ENCODE data around the gene STK10.

Gene STK10

DNA sequence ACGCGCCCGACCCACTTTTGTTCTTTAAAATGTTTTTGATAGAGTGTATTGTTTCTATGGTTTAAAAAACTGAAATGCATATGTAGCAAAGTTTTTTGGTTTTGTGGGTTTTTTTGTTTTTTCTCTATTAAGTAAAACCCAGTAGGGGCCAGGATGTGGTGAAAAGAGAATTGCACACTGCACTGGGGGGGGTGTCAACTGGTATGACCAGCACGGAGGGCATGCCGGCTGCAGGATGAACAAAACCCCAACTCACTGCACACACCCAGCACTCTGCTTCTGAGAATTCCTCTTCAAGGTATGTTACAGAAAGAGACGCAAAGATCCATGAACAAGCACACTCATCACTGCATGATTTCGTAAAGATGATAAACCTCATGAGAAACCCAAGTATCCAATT is 75.0 kb downstream of the STK10 start:
- no peak for DNase-seq (ENCODE audit: low spot score)
- TF ChIP-seq, protein P1, sequence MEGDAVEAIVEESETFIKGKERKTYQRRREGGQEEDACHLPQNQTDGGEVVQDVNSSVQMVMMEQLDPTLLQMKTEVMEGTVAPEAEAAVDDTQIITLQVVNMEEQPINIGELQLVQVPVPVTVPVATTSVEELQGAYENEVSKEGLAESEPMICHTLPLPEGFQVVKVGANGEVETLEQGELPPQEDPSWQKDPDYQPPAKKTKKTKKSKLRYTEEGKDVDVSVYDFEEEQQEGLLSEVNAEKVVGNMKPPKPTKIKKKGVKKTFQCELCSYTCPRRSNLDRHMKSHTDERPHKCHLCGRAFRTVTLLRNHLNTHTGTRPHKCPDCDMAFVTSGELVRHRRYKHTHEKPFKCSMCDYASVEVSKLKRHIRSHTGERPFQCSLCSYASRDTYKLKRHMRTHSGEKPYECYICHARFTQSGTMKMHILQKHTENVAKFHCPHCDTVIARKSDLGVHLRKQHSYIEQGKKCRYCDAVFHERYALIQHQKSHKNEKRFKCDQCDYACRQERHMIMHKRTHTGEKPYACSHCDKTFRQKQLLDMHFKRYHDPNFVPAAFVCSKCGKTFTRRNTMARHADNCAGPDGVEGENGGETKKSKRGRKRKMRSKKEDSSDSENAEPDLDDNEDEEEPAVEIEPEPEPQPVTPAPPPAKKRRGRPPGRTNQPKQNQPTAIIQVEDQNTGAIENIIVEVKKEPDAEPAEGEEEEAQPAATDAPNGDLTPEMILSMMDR (IDR thresholded peaks at IDR 0.05; ENCODE audit: extremely low read depth, missing control alignments) = no peak

GRCh38 chr5:172111852-172112225 is 76.2 kb downstream of the STK10 start:
- no peak for DNase-seq (ENCODE audit: low spot score)
- TF ChIP-seq, protein P1 (IDR thresholded peaks at IDR 0.05; ENCODE audit: extremely low read depth, missing control alignments) = no peak

DNA sequence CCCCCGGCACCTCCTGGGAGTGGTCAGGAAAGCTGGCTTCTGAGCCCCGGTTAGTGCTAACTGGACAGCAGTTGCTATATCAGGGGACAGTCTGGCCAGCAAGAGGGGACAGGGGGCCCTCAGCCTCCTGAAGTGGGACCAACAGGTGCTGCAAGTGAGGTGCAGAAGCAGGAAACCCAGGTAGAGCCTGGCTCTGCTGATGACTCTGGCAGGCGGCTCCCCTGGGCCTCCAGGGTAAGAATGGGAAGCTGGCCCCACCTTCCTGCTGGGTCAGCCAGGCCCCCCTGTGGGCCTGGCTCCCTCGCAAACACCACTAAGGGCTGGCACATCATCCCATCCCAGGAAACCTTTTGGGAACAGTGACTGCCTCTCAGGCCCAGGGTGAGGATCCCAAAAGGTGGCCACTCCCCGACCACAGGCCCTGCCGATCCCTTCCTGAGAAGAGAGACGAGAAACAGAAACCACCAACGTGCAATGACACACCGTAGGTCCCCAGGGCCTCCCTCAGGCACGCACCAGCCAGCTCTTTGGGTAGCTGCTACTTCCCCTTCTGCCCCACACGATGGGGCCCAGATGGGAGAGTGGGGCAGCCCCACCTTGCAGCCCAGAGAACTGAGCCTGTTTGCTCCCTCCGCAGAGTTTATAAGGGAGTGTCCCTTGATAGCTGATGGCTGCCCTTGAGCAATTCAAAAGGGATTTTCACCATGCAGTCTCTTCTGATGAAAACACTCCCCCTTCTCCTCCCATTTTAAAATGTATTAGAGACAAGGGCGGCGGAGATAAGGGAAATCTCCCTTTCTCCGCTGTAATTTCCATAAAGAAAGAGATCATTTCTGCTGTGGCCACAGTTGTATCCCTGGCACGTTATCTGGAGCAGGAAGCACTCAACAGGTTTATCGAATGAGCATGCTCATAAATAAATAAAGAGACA is 76.8 kb downstream of the STK10 start:
- TF ChIP-seq, protein P1 (IDR thresholded peaks at IDR 0.05; ENCODE audit: extremely low read depth, missing control alignments) = no peak
- peak; percentile 83 for DNase-seq (ENCODE audit: low spot score)

DNA sequence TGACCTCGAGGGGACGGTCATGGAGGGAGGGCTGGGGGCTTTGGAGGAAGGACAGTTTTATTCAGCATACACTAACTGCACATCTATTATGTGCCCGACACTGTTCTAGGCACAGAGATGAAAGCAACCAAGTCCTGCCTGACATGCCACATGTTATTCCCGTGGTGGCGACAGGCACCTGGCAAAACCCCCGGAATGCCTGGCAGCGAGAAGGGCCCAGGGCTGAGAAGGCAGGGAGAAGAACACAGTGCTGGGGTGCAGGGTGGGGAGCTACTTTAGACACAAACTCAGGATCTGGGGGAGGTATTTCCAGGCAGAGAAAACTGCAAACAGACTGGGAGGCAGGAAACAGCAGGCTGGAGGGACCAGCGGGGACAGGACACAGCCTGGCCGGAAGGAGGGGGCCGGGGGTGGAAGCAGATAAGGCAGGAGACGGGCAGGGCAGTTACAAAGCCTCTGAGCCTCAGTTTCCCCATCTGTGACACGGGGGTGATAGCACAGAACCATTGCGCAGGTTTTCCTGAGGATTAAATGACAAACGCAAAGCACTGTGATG is 77.7 kb downstream of the STK10 start:
- TF ChIP-seq, protein P1 (IDR thresholded peaks at IDR 0.05; ENCODE audit: extremely low read depth, missing control alignments) = no peak
- DNase-seq (ENCODE audit: low spot score) = no peak

GRCh38 chr5:172109749-172110148 is 78.3 kb downstream of the STK10 start:
- TF ChIP-seq, protein P1 (IDR thresholded peaks at IDR 0.05; ENCODE audit: extremely low read depth, missing control alignments) = no peak
- no peak for DNase-seq (ENCODE audit: low spot score)

GRCh38 chr5:172107571-172107970 is 80.5 kb downstream of the STK10 start:
- DNase-seq (ENCODE audit: low spot score) = no peak
- TF ChIP-seq, protein P1 (IDR thresholded peaks at IDR 0.05; ENCODE audit: extremely low read depth, missing control alignments) = no peak
